Hepatocyte (in vitro differentiated cells): ENCODE measurements around the gene CRYZL1. TPM values are rescaled to one million over a fixed set of nuclear protein-coding genes. Genes with fewer than 3 reads are reported as not detected.

Source experiments
- DNase-seq: peaks from one replicate; pipeline ENCODE4 v3.0.0-alpha.2; 2016; ENCODE audit warnings: low spot score
- H2AFZ ChIP-seq: fragments of 200-600 bp; sonication (generic); 2 replicates; pipeline ENCODE4 v1.6.0; 2016; ENCODE audit warnings: antibody characterized with exemption, mild to moderate bottlenecking
- H3K27ac ChIP-seq: fragments of 200-600 bp; sonication (generic); 2 replicates; pipeline ENCODE4 v1.5.1; 2016; ENCODE audit warnings: mild to moderate bottlenecking
- H3K27me3 ChIP-seq: fragments of 200-600 bp; sonication (generic); 2 replicates; pipeline ENCODE4 v1.6.1; 2016
- H3K36me3 ChIP-seq: fragments of 200-600 bp; sonication (generic); replicated peaks from 2 replicates; pipeline ENCODE4 v1.5.1; 2016; ENCODE audit warnings: low read depth; ENCODE audit not compliant: insufficient read depth
- H3K4me1 ChIP-seq: fragments of 200-600 bp; sonication (generic); 2 replicates; pipeline ENCODE4 v1.5.1; 2016; ENCODE audit warnings: mild to moderate bottlenecking, moderate library complexity; ENCODE audit not compliant: insufficient read depth
- H3K4me2 ChIP-seq: fragments of 200-600 bp; sonication (generic); 2 replicates; pipeline ENCODE4 v1.6.0; 2016
- H3K4me3 ChIP-seq: fragments of 200-600 bp; sonication (generic); 2 replicates; pipeline ENCODE4 v1.5.1; 2016; ENCODE audit warnings: mild to moderate bottlenecking
- H3K79me2 ChIP-seq: fragments of 200-600 bp; sonication (generic); 2 replicates; pipeline ENCODE4 v1.6.0; 2017; ENCODE audit warnings: mild to moderate bottlenecking
- H3K9me2 ChIP-seq: fragments of 200-600 bp; sonication (generic); replicated peaks from 2 replicates; pipeline ENCODE4 v1.6.0; 2017; ENCODE audit warnings: mild to moderate bottlenecking; ENCODE audit not compliant: insufficient read depth
- H3K9me3 ChIP-seq: fragments of 200-600 bp; sonication (generic); 2 replicates; pipeline ENCODE4 v1.5.1; 2016; ENCODE audit warnings: low read depth, mild to moderate bottlenecking
- H4K20me1 ChIP-seq: fragments of 200-600 bp; sonication (generic); 2 replicates; pipeline ENCODE4 v1.6.0; 2016; ENCODE audit warnings: mild to moderate bottlenecking; ENCODE audit not compliant: insufficient read depth, poor library complexity, severe bottlenecking
- EZH2 ChIP-seq: fragments of 200-600 bp; sonication (generic); IDR thresholded peaks from 2 replicates; pipeline ENCODE4 v1.6.1; 2016; ENCODE audit warnings: antibody characterized with exemption, mild to moderate bottlenecking, borderline replicate concordance
- EZH2phosphoT487 ChIP-seq: fragments of 200-600 bp; sonication (generic); IDR thresholded peaks from one replicate; pipeline ENCODE4 v1.6.1; 2018; ENCODE audit warnings: antibody characterized with exemption, mild to moderate bottlenecking, low read depth, moderate library complexity; ENCODE audit not compliant: unreplicated experiment, severe bottlenecking
- WGBS: methylation state at CpG from one replicate; pipeline ENCODE4 v1.1.6; 2016; ENCODE audit warnings: low lambda C conversion rate; ENCODE audit errors: missing lambda C conversion rate; 5-methylcytosine and 5-hydroxymethylcytosine counted together
- polyA plus RNA-seq: library from polyadenylated mRNA; unstranded; fragments of >200 nt; fragmentation: Nextera tagmentation; extraction: Ambion mirVana; gene quantifications from 2 replicates; pipeline ENCODE4 v1.2.1, GENCODE V29; 2016
- total RNA-seq: library from RNA; depleted of rRNA; stranded (reverse); fragments of >200 nt; gene quantifications from 2 replicates; pipeline ENCODE4 v1.2.3, GENCODE V29; 2014
- TF ChIP-seq, protein P1 (sequence below): fragments of 200-600 bp; sonication (generic); IDR thresholded peaks from 2 replicates; pipeline ENCODE4 v1.5.1; 2016; ENCODE audit warnings: antibody characterized with exemption, mild to moderate bottlenecking; ENCODE audit not compliant: poor library complexity

The CRYZL1 gene
- 14.6 and 29.7 TPM in 2 replicates for total RNA-seq
- polyA plus RNA-seq: 41.5 and 49.8 TPM in 2 replicates

DNA sequence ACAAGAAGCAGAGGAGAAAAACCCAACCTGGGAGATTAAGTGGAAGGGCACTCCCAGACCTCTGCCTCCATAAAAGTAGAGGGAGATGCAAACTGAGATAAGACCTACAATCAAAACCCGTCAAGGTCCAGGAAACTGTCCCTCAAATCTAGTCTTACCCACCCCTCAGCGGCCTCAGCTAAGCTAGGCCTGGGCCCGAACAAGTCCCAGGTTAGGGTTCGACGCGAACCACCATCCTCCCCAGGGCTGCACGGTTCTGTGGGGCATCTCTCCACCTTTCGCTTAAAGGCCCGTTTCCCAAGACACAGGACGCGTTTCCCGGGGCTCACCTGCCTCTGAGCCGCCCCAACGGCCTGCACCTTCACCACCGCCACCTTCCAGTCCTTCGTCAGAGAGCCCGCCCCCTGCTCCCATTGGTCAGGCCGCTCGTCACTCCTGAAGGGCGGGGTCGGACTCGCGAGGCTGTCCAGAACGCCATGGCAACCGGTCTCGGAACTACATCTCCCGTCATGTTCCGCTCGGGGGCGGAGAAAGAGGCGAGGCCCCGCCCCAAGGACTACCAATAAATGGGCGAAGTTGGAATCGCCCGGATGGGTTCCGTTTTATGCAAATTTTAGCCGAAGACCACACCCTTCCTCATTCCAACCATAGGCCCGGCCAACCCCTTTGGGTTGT lies at the start of gene CRYZL1:
CRYZL1 (minus strand) TSS at position 390 of the 675 bp plus-strand sequence. CDS start 10,190 bp downstream, outside the sequence.
- Histone ChIP-seq H4K20me1 (no peaks in the 10 kb centered on the region), H3K4me1 (peaks cover 15% of the 10 kb centered on the region), H3K9me3 (no peaks in the 10 kb centered on the region), H2AFZ (peak within 1 kb of the TSS; percentile 62), H3K27ac (peak within 1 kb of the TSS; percentile 93), H3K79me2 (peaks cover 72% of the 10 kb centered on the region), H3K4me3 (peak within 1 kb of the TSS; percentile 61), H3K27me3 (no peaks in the 10 kb centered on the region), H3K4me2 (peak within 1 kb of the TSS; percentile 76), H3K9me2 (no peaks in the 10 kb centered on the region), H3K36me3 (no peaks in the 10 kb centered on the region)
- WGBS: 1% methylated on average over 37 of the region's 38 CpGs
- TF ChIP-seq, protein P1, sequence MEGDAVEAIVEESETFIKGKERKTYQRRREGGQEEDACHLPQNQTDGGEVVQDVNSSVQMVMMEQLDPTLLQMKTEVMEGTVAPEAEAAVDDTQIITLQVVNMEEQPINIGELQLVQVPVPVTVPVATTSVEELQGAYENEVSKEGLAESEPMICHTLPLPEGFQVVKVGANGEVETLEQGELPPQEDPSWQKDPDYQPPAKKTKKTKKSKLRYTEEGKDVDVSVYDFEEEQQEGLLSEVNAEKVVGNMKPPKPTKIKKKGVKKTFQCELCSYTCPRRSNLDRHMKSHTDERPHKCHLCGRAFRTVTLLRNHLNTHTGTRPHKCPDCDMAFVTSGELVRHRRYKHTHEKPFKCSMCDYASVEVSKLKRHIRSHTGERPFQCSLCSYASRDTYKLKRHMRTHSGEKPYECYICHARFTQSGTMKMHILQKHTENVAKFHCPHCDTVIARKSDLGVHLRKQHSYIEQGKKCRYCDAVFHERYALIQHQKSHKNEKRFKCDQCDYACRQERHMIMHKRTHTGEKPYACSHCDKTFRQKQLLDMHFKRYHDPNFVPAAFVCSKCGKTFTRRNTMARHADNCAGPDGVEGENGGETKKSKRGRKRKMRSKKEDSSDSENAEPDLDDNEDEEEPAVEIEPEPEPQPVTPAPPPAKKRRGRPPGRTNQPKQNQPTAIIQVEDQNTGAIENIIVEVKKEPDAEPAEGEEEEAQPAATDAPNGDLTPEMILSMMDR: no peak
- TF ChIP-seq EZH2: no peak
- no peak for TF ChIP-seq EZH2phosphoT487
- peak; percentile 100 for DNase-seq

DNA sequence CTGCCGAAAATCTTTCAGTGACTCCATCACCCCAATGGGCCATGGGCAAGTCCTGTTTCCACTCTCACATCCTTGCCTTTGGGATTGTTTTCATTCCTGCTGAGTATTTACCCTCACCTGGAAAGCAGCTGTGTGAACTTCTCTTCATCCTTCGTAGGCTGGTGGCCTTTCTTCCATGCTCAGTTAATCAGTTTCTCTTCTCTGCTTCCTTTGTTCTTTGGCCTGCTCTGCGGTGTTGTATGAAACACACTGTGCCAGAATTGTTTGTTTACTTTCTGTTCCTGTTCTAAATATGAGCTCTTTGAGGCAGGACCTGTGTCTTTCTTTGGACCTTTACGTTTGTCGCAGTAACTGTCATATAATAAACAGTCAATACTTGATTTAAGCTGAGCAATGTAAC lies 49.3 kb upstream of the CRYZL1 start:
- Histone ChIP-seq H3K36me3 (no peaks in the 10 kb centered on the region), H4K20me1 (peaks cover 22% of the 10 kb centered on the region), H3K27me3 (no peaks in the 10 kb centered on the region), H3K4me3 (no peak overlapping the region), H3K4me2 (no peak overlapping the region), H2AFZ (no peak overlapping the region), H3K9me2 (no peaks in the 10 kb centered on the region), H3K79me2 (peaks cover 97% of the 10 kb centered on the region), H3K27ac (no peak overlapping the region), H3K4me1 (peaks cover 23% of the 10 kb centered on the region), H3K9me3 (no peaks in the 10 kb centered on the region)
- TF ChIP-seq EZH2phosphoT487 (no peak), EZH2 (no peak)
- TF ChIP-seq, protein P1: no peak
- WGBS: 71% methylated on average over 5 of the region's 5 CpGs
- no peak for DNase-seq

DNA sequence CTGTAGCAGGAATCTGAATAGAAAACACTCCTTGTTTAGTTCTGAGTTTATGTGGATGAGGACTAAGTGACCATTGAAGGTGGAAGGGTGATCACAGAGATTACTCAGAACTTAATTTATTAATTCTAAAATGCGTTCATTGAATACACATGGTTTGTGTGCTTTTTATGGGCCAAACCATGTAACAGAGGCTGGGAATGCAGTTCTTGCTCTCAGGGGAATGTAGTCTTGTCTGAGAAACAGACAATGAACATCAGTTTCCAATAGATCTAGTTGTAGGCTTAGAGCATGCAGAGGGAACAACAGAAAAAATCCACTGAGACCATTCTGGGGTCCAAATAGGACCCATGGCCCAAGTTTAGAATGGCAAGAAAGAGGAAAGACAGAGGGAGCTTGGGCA lies 46.8 kb upstream of the CRYZL1 start:
- Histone ChIP-seq H3K27me3 (no peaks in the 10 kb centered on the region), H3K4me3 (no peak overlapping the region), H3K9me3 (no peaks in the 10 kb centered on the region), H3K36me3 (no peaks in the 10 kb centered on the region), H2AFZ (no peak overlapping the region), H3K27ac (no peak overlapping the region), H3K4me2 (no peak overlapping the region), H3K79me2 (peaks cover 85% of the 10 kb centered on the region), H3K9me2 (no peaks in the 10 kb centered on the region), H4K20me1 (peaks cover 16% of the 10 kb centered on the region), H3K4me1 (peaks cover 48% of the 10 kb centered on the region)
- 60% methylated on average over 1 of the region's 1 CpG for WGBS
- TF ChIP-seq EZH2 (no peak), EZH2phosphoT487 (no peak)
- no peak for DNase-seq

DNA sequence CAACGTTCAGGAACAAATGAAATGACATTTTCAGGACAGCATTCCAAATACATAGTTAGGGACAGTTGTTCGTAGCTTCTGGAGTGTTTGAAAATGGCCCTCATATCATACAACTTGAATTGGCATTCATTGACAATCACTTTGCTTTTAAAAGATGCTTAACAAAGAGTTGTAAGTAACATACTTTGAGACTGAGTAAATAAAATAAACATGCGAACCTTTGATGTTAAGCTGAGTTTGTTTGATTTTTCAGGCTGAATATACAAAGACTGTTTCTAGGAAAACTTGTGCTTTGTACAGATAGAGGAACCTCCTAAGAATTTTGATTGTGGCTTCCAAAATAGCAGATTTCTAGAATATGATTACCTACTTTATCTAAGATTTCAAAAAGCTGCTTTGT lies 46.1 kb upstream of the CRYZL1 start:
- Histone ChIP-seq H3K4me3 (no peak overlapping the region), H2AFZ (no peak overlapping the region), H3K27me3 (no peaks in the 10 kb centered on the region), H3K27ac (peak overlapping the region; percentile 21), H3K4me1 (peaks cover 48% of the 10 kb centered on the region), H3K79me2 (peaks cover 84% of the 10 kb centered on the region), H3K9me3 (no peaks in the 10 kb centered on the region), H4K20me1 (peaks cover 14% of the 10 kb centered on the region), H3K9me2 (no peaks in the 10 kb centered on the region), H3K36me3 (no peaks in the 10 kb centered on the region), H3K4me2 (no peak overlapping the region)
- 44% methylated on average over 3 of the region's 3 CpGs for WGBS
- no peak for TF ChIP-seq EZH2
- DNase-seq: no peak
